ENCODE data around the gene ZBTB20. TPM values are rescaled to one million over a fixed set of nuclear protein-coding genes. Genes with fewer than 3 reads are reported as not detected.
A peak's percentile ranks its signal among the peaks of the same experiment; 100 is the strongest.

The ZBTB20 gene
- total RNA-seq, 1 donor from 2014 or later: 8.7 TPM

DNA sequence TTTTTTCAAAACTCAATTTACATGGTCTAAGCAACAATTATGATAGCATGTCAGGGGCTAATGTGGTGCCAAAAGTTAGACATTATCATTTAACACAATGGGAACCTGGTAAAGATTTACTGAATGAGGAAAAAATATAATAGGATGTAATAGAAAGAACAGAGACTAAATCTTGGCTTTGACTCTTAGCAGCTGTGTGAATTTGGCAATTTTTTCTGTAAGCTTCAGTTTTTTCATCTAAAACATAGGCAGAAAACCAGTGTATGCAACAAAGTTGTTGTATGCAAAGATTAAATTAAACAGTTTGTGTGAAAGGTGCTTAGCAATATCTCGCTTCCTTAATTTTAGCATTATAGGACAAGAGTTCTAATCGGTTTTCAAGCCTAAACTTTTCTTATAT lies 57.6 kb downstream of the ZBTB20 start:
- DNase-seq (ENCODE audit: low read depth in 2 of 2): no peak

DNA sequence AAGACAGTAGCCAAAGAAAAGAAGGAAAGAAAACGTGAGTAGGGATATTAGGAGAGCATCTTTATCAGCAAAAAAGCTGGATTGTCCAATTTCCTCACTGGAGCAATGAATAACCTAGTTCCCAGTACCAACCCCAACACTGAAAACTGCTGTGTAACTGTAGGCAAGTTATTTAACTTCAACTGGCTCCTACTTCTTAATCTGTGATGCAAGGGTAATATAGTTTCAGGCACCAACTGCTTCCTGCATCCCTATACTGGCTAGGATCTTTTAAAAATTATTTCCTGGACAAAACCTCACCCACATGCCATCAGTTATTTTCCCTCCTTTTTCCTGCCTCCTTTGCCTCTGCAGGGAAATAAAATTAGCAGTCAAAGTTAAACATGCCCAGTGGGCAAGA lies 59.6 kb downstream of the ZBTB20 start:
- DNase-seq (ENCODE audit: low read depth in 2 of 2): no peak

GRCh38 chr3:115086344-115086743 lies 60.7 kb downstream of the ZBTB20 start:
- DNase-seq (ENCODE audit: low read depth in 2 of 2): no peak

DNA sequence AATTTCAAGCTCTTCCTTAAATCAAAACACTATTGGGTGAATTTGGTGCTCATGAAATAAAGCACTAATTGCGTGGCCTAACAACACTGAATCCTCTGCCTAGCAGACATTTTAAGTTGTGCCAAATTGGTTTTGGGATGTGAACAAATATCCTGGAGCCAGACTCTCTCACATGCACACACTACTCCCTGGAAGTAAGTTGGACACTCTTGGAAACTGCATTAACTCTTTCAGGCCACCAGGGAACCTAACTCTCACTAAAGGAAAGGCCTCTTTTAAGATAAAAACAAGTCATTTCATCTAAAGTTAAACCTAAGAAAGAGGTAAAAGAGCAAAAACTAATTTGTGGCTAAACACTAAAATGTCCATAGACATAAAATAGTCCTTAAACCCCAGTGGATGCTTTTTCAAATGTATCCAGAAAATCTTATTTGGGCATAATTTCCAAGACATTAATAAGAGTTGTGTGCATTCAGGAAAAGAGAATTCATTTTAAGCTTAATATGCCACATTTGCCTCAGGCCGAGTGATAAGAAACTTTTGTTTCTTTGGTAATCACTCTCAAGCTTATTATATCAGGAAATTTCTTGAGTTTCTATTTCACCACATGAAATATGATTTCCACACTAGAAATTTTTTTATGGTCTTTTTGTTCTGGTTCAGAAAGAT lies 61.8 kb downstream of the ZBTB20 start:
- DNase-seq (ENCODE audit: low read depth in 2 of 2): no peak

GRCh38 chr3:115084686-115085085 lies 62.4 kb downstream of the ZBTB20 start:
- no peak for DNase-seq (ENCODE audit: low read depth in 2 of 2)

- no peak for DNase-seq (ENCODE audit: low read depth in 2 of 2)
These were observed 64.8 kb downstream of the ZBTB20 start for GRCh38 chr3:115082260-115082659.

GRCh38 chr3:115081444-115081843 lies 65.6 kb downstream of the ZBTB20 start:
- DNase-seq (ENCODE audit: low read depth in 2 of 2): peak in 1 of 2 donors; percentile 1

- DNase-seq (ENCODE audit: low read depth in 2 of 2): no peak
These were observed 69.4 kb downstream of the ZBTB20 start for GRCh38 chr3:115077501-115078250.

DNA sequence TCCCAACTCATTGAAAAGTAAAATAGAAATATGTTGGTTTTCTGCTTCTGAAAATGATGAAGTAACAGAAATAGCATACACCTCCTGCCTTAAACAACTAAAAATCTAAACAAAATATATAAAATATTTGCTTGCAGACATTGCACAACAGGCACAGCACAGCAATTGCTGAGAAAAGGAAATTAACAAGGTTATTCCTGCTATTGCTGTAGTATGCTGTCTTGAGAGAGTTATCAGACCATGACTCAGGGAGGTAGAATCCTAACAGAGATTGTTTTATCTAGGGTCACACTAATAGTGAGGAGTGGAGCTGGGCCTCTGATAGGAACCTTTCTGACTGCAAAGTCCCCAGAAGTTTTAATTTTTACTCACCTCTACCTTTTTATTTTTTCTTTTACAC lies 72.6 kb downstream of the ZBTB20 start:
- no peak for DNase-seq (ENCODE audit: low read depth in 2 of 2)

- peak; percentile 55 to 79 for DNase-seq (ENCODE audit: low read depth in 2 of 2)
These were observed 74.6 kb downstream of the ZBTB20 start for GRCh38 chr3:115072265-115073021.

GRCh38 chr3:115071601-115072000 lies 75.5 kb downstream of the ZBTB20 start:
- peak; percentile 10 to 47 for DNase-seq (ENCODE audit: low read depth in 2 of 2)

DNA sequence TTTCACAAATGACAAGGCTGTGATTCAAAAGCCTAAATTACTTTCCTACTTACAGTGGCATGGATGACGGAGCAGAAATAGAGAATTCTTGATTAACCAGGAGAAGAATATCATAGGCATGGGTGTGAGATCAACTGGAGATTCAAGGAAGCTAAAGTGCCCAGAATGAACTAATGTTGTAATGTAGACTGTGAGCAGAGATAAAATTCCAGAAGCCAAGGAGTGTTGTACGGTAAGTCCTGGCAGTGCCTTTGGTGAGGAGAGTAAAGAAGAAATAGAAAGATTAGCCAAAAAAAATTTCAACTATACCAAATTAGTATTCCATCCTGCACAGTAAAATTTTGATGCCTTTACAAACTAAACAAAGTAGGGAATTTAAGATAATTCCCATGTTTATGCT lies 75.9 kb downstream of the ZBTB20 start:
- DNase-seq (ENCODE audit: low read depth in 2 of 2): no peak

- peak in 1 of 2 donors; percentile 26 for DNase-seq (ENCODE audit: low read depth in 2 of 2)
These were observed 78.3 kb downstream of the ZBTB20 start for GRCh38 chr3:115068799-115069198.

GRCh38 chr3:115062412-115062956 lies 84.6 kb downstream of the ZBTB20 start:
- DNase-seq (ENCODE audit: low read depth in 2 of 2): no peak

DNA sequence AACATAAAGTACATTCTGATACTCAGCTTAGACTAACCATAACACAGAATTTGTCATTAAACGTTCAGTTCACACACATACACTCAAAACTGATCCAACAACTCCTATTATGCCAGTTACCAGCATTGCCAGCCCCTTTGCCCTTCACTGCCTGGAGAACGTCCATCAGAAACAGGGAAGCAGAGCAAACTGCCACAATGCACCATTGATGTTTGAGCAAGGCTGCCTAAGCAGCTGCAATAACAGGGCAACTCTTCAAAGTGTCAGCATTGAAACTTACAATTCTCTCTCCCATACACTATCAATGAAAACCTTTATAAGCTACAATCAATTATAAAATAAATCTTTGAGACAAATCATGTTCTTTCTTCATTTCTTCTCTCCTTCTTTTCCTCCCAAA lies 85.1 kb downstream of the ZBTB20 start:
- DNase-seq (ENCODE audit: low read depth in 2 of 2): no peak

- DNase-seq (ENCODE audit: low read depth in 2 of 2): no peak
These were observed 94.2 kb downstream of the ZBTB20 start for GRCh38 chr3:115052906-115053305.

GRCh38 chr3:115042351-115042750 lies 104.7 kb downstream of the ZBTB20 start:
- DNase-seq (ENCODE audit: low read depth in 2 of 2): no peak

DNA sequence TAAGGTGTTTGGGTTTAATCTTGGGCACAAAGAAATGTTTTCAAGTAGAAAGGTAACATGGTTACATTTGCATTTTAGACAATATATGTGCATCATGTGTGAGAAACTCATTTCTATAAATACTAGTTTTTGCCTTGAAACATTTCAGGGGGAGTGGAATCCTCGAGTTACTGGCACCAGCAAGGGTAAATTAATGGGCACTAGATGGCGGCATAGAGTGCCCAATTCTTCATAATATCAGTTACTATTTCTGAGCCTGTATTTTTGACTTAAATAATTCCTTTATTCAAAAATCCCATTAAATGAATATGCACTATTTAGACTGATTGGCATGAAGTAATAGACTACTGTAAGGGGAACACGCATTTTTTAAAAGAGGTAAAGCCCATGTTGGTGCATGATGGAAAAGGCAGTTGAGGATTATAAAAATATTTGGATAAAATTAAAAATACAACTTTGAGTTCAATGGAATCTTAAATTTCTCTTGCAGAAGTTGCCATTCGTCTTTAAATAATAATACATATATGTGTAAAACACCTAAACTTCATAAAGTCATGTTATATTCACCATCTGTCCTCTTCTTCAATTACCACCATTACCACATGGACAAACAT lies 106.3 kb downstream of the ZBTB20 start:
- peak; percentile 27 to 63 for DNase-seq (ENCODE audit: low read depth in 2 of 2)

DNA sequence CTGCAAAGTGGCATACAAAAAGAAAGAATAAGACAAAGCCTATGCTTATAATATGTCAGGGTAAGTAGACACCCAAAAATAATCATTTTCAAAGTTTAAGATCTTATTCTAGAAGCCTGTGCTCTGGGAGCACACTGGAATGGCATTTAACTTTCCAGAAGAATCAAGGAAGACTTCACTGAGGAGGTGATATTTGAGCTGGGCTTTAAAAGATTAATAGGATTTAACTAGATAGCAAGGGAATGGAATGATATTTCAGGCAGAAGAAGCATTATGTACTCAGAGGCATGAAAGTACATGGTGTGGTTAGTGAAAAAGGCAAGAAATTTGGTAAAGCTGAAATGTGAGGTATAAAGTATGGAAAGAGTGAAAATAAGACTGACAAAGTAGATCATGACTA lies 106.8 kb downstream of the ZBTB20 start:
- DNase-seq (ENCODE audit: low read depth in 2 of 2): no peak

- DNase-seq (ENCODE audit: low read depth in 2 of 2): no peak
These were observed 108.3 kb downstream of the ZBTB20 start for GRCh38 chr3:115038817-115039216.

GRCh38 chr3:115022835-115023398 lies 124.2 kb downstream of the ZBTB20 start:
- DNase-seq (ENCODE audit: low read depth in 2 of 2): no peak

Data from dermis microvascular lymphatic vessel endothelial cell (primary cell).